Measurements from ENCODE around the gene TAS2R43. TPM values are rescaled to one million over a fixed set of nuclear protein-coding genes. Genes with fewer than 3 reads are reported as not detected.
"Not testable (repeated sequence)": the region's sequence is repeated elsewhere in the genome, so short reads cannot be mapped to it uniquely, and the experiment has no call there.

TAS2R43 gene
- total RNA-seq, 1 donor = not detected

GRCh38 chr12:11108862-11109261, 16.7 kb upstream of the TAS2R43 start:
- H3K9me3 ChIP-seq (ENCODE audit: low read depth, low read length) = no peaks in the 10 kb centered on the region
- no peaks in the 10 kb centered on the region for H4K20me1 ChIP-seq (ENCODE audit: insufficient read depth, low read length)
- no peaks in the 10 kb centered on the region for H3K27me3 ChIP-seq (ENCODE audit: insufficient read depth, low read length)
- no peak overlapping the region for H3K27ac ChIP-seq (ENCODE audit: low read depth, low read length)
- no peaks in the 10 kb centered on the region for H3K4me1 ChIP-seq (ENCODE audit: insufficient read depth, low read length)
- DNase-seq (ENCODE audit: insufficient read length, low spot score, missing footprints) = no peak
- H3K79me2 ChIP-seq (ENCODE audit: insufficient read depth, low read length) = peaks cover 74% of the 10 kb centered on the region
- H3K4me3 ChIP-seq (ENCODE audit: insufficient read depth, low read length) = no peak overlapping the region
- no peak for TF ChIP-seq CTCF (IDR thresholded peaks at IDR 0.05; ENCODE audit: extremely low read depth, low read depth, low read length)
- no peak overlapping the region for H3K4me2 ChIP-seq (ENCODE audit: insufficient read depth, low read length)
- H3K36me3 ChIP-seq (ENCODE audit: insufficient read depth, low read length) = no peaks in the 10 kb centered on the region
- H2AFZ ChIP-seq (ENCODE audit: low read length) = no peak overlapping the region

GRCh38 chr12:11107719-11108118, 15.6 kb upstream of the TAS2R43 start:
- no peaks in the 10 kb centered on the region for H4K20me1 ChIP-seq (ENCODE audit: insufficient read depth, low read length)
- no peak for DNase-seq (ENCODE audit: insufficient read length, low spot score, missing footprints)
- no peaks in the 10 kb centered on the region for H3K9me3 ChIP-seq (ENCODE audit: low read depth, low read length)
- no peak overlapping the region for H3K27ac ChIP-seq (ENCODE audit: low read depth, low read length)
- no peak overlapping the region for H3K4me2 ChIP-seq (ENCODE audit: insufficient read depth, low read length)
- TF ChIP-seq CTCF (IDR thresholded peaks at IDR 0.05; ENCODE audit: extremely low read depth, low read depth, low read length) = no peak
- H3K79me2 ChIP-seq (ENCODE audit: insufficient read depth, low read length) = peaks cover 66% of the 10 kb centered on the region
- no peak overlapping the region for H3K4me3 ChIP-seq (ENCODE audit: insufficient read depth, low read length)
- H2AFZ ChIP-seq (ENCODE audit: low read length) = no peak overlapping the region
- no peaks in the 10 kb centered on the region for H3K4me1 ChIP-seq (ENCODE audit: insufficient read depth, low read length)
- H3K27me3 ChIP-seq (ENCODE audit: insufficient read depth, low read length) = no peaks in the 10 kb centered on the region
- no peaks in the 10 kb centered on the region for H3K36me3 ChIP-seq (ENCODE audit: insufficient read depth, low read length)

- H3K36me3 ChIP-seq (ENCODE audit: insufficient read depth, low read length) = no peaks in the 10 kb centered on the region
- DNase-seq (ENCODE audit: insufficient read length, low spot score, missing footprints) = no peak
- H3K4me1 ChIP-seq (ENCODE audit: insufficient read depth, low read length) = no peaks in the 10 kb centered on the region
- H3K9me3 ChIP-seq (ENCODE audit: low read depth, low read length) = no peaks in the 10 kb centered on the region
- no peak overlapping the region for H3K4me3 ChIP-seq (ENCODE audit: insufficient read depth, low read length)
- no peak overlapping the region for H2AFZ ChIP-seq (ENCODE audit: low read length)
- H4K20me1 ChIP-seq (ENCODE audit: insufficient read depth, low read length) = peaks cover under 1% of the 10 kb centered on the region
- no peak for TF ChIP-seq CTCF (IDR thresholded peaks at IDR 0.05; ENCODE audit: extremely low read depth, low read depth, low read length)
- H3K27ac ChIP-seq (ENCODE audit: low read depth, low read length) = no peak overlapping the region
- no peaks in the 10 kb centered on the region for H3K27me3 ChIP-seq (ENCODE audit: insufficient read depth, low read length)
- no peak overlapping the region for H3K4me2 ChIP-seq (ENCODE audit: insufficient read depth, low read length)
- H3K79me2 ChIP-seq (ENCODE audit: insufficient read depth, low read length) = peaks cover 52% of the 10 kb centered on the region
Observed at GRCh38 chr12:11106288-11106687, 14.2 kb upstream of the TAS2R43 start.

- TF ChIP-seq CTCF (IDR thresholded peaks at IDR 0.05; ENCODE audit: extremely low read depth, low read depth, low read length) = no peak
- H3K27ac ChIP-seq (ENCODE audit: low read depth, low read length) = no peak overlapping the region
Observed at GRCh38 chr12:11105546-11105945, 13.4 kb upstream of the TAS2R43 start.

GRCh38 chr12:11094910-11095309, 2.8 kb upstream of the TAS2R43 start:
- H3K9me3 ChIP-seq (ENCODE audit: low read depth, low read length); H3K27ac ChIP-seq (ENCODE audit: low read depth, low read length); H2AFZ ChIP-seq (ENCODE audit: low read length); H3K4me3 ChIP-seq (ENCODE audit: insufficient read depth, low read length); DNase-seq (ENCODE audit: insufficient read length, low spot score, missing footprints); H3K27me3 ChIP-seq (ENCODE audit: insufficient read depth, low read length); H3K4me2 ChIP-seq (ENCODE audit: insufficient read depth, low read length); H3K36me3 ChIP-seq (ENCODE audit: insufficient read depth, low read length); H4K20me1 ChIP-seq (ENCODE audit: insufficient read depth, low read length); H3K4me1 ChIP-seq (ENCODE audit: insufficient read depth, low read length): not testable (repeated sequence)
- peaks cover 13% of the 10 kb centered on the region for H3K79me2 ChIP-seq (ENCODE audit: insufficient read depth, low read length)

More at GRCh38 chr12:11105546-11105945, 13.4 kb upstream of the TAS2R43 start:
- Histone ChIP-seq H3K36me3 (ENCODE audit: insufficient read depth, low read length) (no peaks in the 10 kb centered on the region), H3K9me3 (ENCODE audit: low read depth, low read length) (no peaks in the 10 kb centered on the region), H3K4me2 (ENCODE audit: insufficient read depth, low read length) (no peak overlapping the region), H2AFZ (ENCODE audit: low read length) (no peak overlapping the region), H3K4me3 (ENCODE audit: insufficient read depth, low read length) (no peak overlapping the region), H4K20me1 (ENCODE audit: insufficient read depth, low read length) (peaks cover 2% of the 10 kb centered on the region), H3K27me3 (ENCODE audit: insufficient read depth, low read length) (no peaks in the 10 kb centered on the region), H3K4me1 (ENCODE audit: insufficient read depth, low read length) (no peaks in the 10 kb centered on the region), H3K79me2 (ENCODE audit: insufficient read depth, low read length) (peaks cover 51% of the 10 kb centered on the region)
- no peak for DNase-seq (ENCODE audit: insufficient read length, low spot score, missing footprints)
